Stimulated activated CD8-positive, alpha-beta memory T cell treated with anti-CD3 and anti-CD28 coated beads, Interleukin-7, amount 100 ng/mL, for 48 hours (primary cell): ENCODE data around the gene ANO10.
A peak's percentile ranks its signal among the peaks of the same experiment; 100 is the strongest.
"Not testable (repeated sequence)": the region's sequence is repeated elsewhere in the genome, so short reads cannot be mapped to it uniquely, and the experiment has no call there.

Source experiments
- DNase-seq, 2 donors: peaks; one replicate each; pipeline ENCODE4 v3.0.0-alpha.2; 2020; ENCODE audit warnings: low read depth in 1 of 2; ENCODE audit errors: extremely low read depth in 1 of 2

ANO10 gene

GRCh38 chr3:43388175-43388574 lies 233.6 kb downstream of the ANO10 start:
- DNase-seq: no peak

GRCh38 chr3:43379343-43379742 lies 242.5 kb downstream of the ANO10 start:
- DNase-seq: no peak

- peak in 1 of 2 donors; percentile 31 for DNase-seq
Measured at GRCh38 chr3:43378066-43378935, 243.5 kb downstream of the ANO10 start.

- DNase-seq: no peak
Measured at GRCh38 chr3:43373560-43373928, 248.3 kb downstream of the ANO10 start.

GRCh38 chr3:43372809-43373559 lies 248.8 kb downstream of the ANO10 start:
- no peak for DNase-seq

GRCh38 chr3:43372007-43372740 lies 249.6 kb downstream of the ANO10 start:
- DNase-seq: no peak

GRCh38 chr3:43371494-43371893 lies 250.3 kb downstream of the ANO10 start:
- DNase-seq: no peak

GRCh38 chr3:43370293-43370980 lies 251.4 kb downstream of the ANO10 start:
- DNase-seq: no peak

GRCh38 chr3:43369404-43370292 lies 252.2 kb downstream of the ANO10 start:
- no peak for DNase-seq

GRCh38 chr3:43366885-43367284 lies 254.9 kb downstream of the ANO10 start:
- no peak for DNase-seq

- no peak for DNase-seq
Measured at GRCh38 chr3:43366481-43366880, 255.3 kb downstream of the ANO10 start.

GRCh38 chr3:43365601-43366305 lies 256.1 kb downstream of the ANO10 start:
- no peak for DNase-seq

- no peak for DNase-seq
Measured at GRCh38 chr3:43364926-43365325, 256.9 kb downstream of the ANO10 start.

GRCh38 chr3:43364494-43364893 lies 257.3 kb downstream of the ANO10 start:
- no peak for DNase-seq

GRCh38 chr3:43363621-43364266 lies 258.1 kb downstream of the ANO10 start:
- no peak for DNase-seq

- no peak for DNase-seq
Measured at GRCh38 chr3:43362961-43363360, 258.9 kb downstream of the ANO10 start.

GRCh38 chr3:43362183-43362582 lies 259.6 kb downstream of the ANO10 start:
- no peak for DNase-seq

- DNase-seq: no peak
Measured at GRCh38 chr3:43361077-43361476, 260.7 kb downstream of the ANO10 start.

GRCh38 chr3:43356033-43356432 lies 265.8 kb downstream of the ANO10 start:
- DNase-seq: not testable (repeated sequence)
